Measurements from ENCODE around the gene RELN. TPM values are rescaled to one million over a fixed set of nuclear protein-coding genes. Genes with fewer than 3 reads are reported as not detected.

The RELN gene
- total and polyA plus RNA-seq, 9 donors, result 2.1 to 31.3 (median 8.2) TPM

GRCh38 chr7:103862302-103863035 lies 127.0 kb downstream of the RELN start:
- no peak for DNase-seq
- Histone ChIP-seq H3K27ac (ENCODE audit: low read length) (no peak overlapping the region), H3K36me3 (ENCODE audit: control insufficient read depth, insufficient read depth, low read length) (no peaks in the 10 kb centered on the region), H3K27me3 (ENCODE audit: control insufficient read depth, insufficient read depth, low read length) (no peaks in the 10 kb centered on the region), H3K4me3 (ENCODE audit: low read length) (no peak overlapping the region), H3K4me1 (ENCODE audit: control insufficient read depth, insufficient read depth, low read length) (no peaks in the 10 kb centered on the region), H3K9me3 (replicated peaks; ENCODE audit: control insufficient read depth, low read depth, low read length) (no peaks in the 10 kb centered on the region)
- WGBS (ENCODE audit: insufficient coverage), result 69% methylated on average over 3 of the region's 4 CpGs

- no peak for DNase-seq
- no peaks in the 10 kb centered on the region for H3K4me1 ChIP-seq (ENCODE audit: control insufficient read depth, insufficient read depth, low read length)
- no peak overlapping the region for H3K4me3 ChIP-seq (ENCODE audit: low read length)
- WGBS (ENCODE audit: insufficient coverage), result no CpG with 5 or more reads among the region's 3 CpGs
- no peaks in the 10 kb centered on the region for H3K9me3 ChIP-seq (replicated peaks; ENCODE audit: control insufficient read depth, low read depth, low read length)
- no peaks in the 10 kb centered on the region for H3K27me3 ChIP-seq (ENCODE audit: control insufficient read depth, insufficient read depth, low read length)
- no peak overlapping the region for H3K27ac ChIP-seq (ENCODE audit: low read length)
- no peaks in the 10 kb centered on the region for H3K36me3 ChIP-seq (ENCODE audit: control insufficient read depth, insufficient read depth, low read length)
Measured at GRCh38 chr7:103859709-103860108, 129.7 kb downstream of the RELN start.

- H3K27me3 ChIP-seq (ENCODE audit: control insufficient read depth, insufficient read depth, low read length), result no peaks in the 10 kb centered on the region
- WGBS (ENCODE audit: insufficient coverage), result 20% methylated on average over 1 of the region's 4 CpGs
- no peaks in the 10 kb centered on the region for H3K4me1 ChIP-seq (ENCODE audit: control insufficient read depth, insufficient read depth, low read length)
- DNase-seq, result no peak
- H3K27ac ChIP-seq (ENCODE audit: low read length), result no peak overlapping the region
- no peaks in the 10 kb centered on the region for H3K9me3 ChIP-seq (replicated peaks; ENCODE audit: control insufficient read depth, low read depth, low read length)
- no peaks in the 10 kb centered on the region for H3K36me3 ChIP-seq (ENCODE audit: control insufficient read depth, insufficient read depth, low read length)
- no peak overlapping the region for H3K4me3 ChIP-seq (ENCODE audit: low read length)
Measured at GRCh38 chr7:103857435-103857834, 132.0 kb downstream of the RELN start.

- Histone ChIP-seq H3K9me3 (replicated peaks; ENCODE audit: control insufficient read depth, low read depth, low read length) (no peaks in the 10 kb centered on the region), H3K4me1 (ENCODE audit: control insufficient read depth, insufficient read depth, low read length) (no peaks in the 10 kb centered on the region), H3K27ac (ENCODE audit: low read length) (no peak overlapping the region), H3K27me3 (ENCODE audit: control insufficient read depth, insufficient read depth, low read length) (no peaks in the 10 kb centered on the region), H3K4me3 (ENCODE audit: low read length) (no peak overlapping the region), H3K36me3 (ENCODE audit: control insufficient read depth, insufficient read depth, low read length) (no peaks in the 10 kb centered on the region)
- no peak for DNase-seq
Measured at GRCh38 chr7:103856929-103857328, 132.5 kb downstream of the RELN start.

- DNase-seq, result no peak
- Histone ChIP-seq H3K27ac (ENCODE audit: low read length) (no peak overlapping the region), H3K9me3 (replicated peaks; ENCODE audit: control insufficient read depth, low read depth, low read length) (peaks cover 1% of the 10 kb centered on the region), H3K4me3 (ENCODE audit: low read length) (no peak overlapping the region), H3K27me3 (ENCODE audit: control insufficient read depth, insufficient read depth, low read length) (no peaks in the 10 kb centered on the region), H3K36me3 (ENCODE audit: control insufficient read depth, insufficient read depth, low read length) (no peaks in the 10 kb centered on the region), H3K4me1 (ENCODE audit: control insufficient read depth, insufficient read depth, low read length) (no peaks in the 10 kb centered on the region)
Measured at GRCh38 chr7:103855671-103856070, 133.8 kb downstream of the RELN start.

- DNase-seq, result no peak
- Histone ChIP-seq H3K27me3 (ENCODE audit: control insufficient read depth, insufficient read depth, low read length) (no peaks in the 10 kb centered on the region), H3K36me3 (ENCODE audit: control insufficient read depth, insufficient read depth, low read length) (no peaks in the 10 kb centered on the region), H3K9me3 (replicated peaks; ENCODE audit: control insufficient read depth, low read depth, low read length) (peaks cover 6% of the 10 kb centered on the region), H3K4me1 (ENCODE audit: control insufficient read depth, insufficient read depth, low read length) (no peaks in the 10 kb centered on the region), H3K27ac (ENCODE audit: low read length) (no peak overlapping the region), H3K4me3 (ENCODE audit: low read length) (no peak overlapping the region)
- 81% methylated on average over 2 of the region's 3 CpGs for WGBS (ENCODE audit: insufficient coverage)
Measured at GRCh38 chr7:103854611-103855010, 134.8 kb downstream of the RELN start.

GRCh38 chr7:103851357-103851756 lies 138.1 kb downstream of the RELN start:
- 65% methylated on average over 4 of the region's 4 CpGs for WGBS (ENCODE audit: insufficient coverage)
- no peaks in the 10 kb centered on the region for H3K36me3 ChIP-seq (ENCODE audit: control insufficient read depth, insufficient read depth, low read length)
- H3K27me3 ChIP-seq (ENCODE audit: control insufficient read depth, insufficient read depth, low read length), result no peaks in the 10 kb centered on the region
- DNase-seq, result peak; percentile 22
- H3K9me3 ChIP-seq (replicated peaks; ENCODE audit: control insufficient read depth, low read depth, low read length), result peaks cover 6% of the 10 kb centered on the region
- H3K4me3 ChIP-seq (ENCODE audit: low read length), result no peak overlapping the region
- no peaks in the 10 kb centered on the region for H3K4me1 ChIP-seq (ENCODE audit: control insufficient read depth, insufficient read depth, low read length)
- no peak overlapping the region for H3K27ac ChIP-seq (ENCODE audit: low read length)

- WGBS (ENCODE audit: insufficient coverage), result no CpG with 5 or more reads among the region's 2 CpGs
- H3K27ac ChIP-seq (ENCODE audit: low read length), result no peak overlapping the region
- H3K4me3 ChIP-seq (ENCODE audit: low read length), result no peak overlapping the region
- H3K36me3 ChIP-seq (ENCODE audit: control insufficient read depth, insufficient read depth, low read length), result no peaks in the 10 kb centered on the region
- no peaks in the 10 kb centered on the region for H3K9me3 ChIP-seq (replicated peaks; ENCODE audit: control insufficient read depth, low read depth, low read length)
- no peak for DNase-seq
- H3K4me1 ChIP-seq (ENCODE audit: control insufficient read depth, insufficient read depth, low read length), result no peaks in the 10 kb centered on the region
- no peaks in the 10 kb centered on the region for H3K27me3 ChIP-seq (ENCODE audit: control insufficient read depth, insufficient read depth, low read length)
Measured at GRCh38 chr7:103843689-103844480, 145.6 kb downstream of the RELN start.

- H3K4me3 ChIP-seq (ENCODE audit: low read length), result no peak overlapping the region
- WGBS (ENCODE audit: insufficient coverage), result no CpG with 5 or more reads among the region's 3 CpGs
- no peaks in the 10 kb centered on the region for H3K4me1 ChIP-seq (ENCODE audit: control insufficient read depth, insufficient read depth, low read length)
- H3K27ac ChIP-seq (ENCODE audit: low read length), result no peak overlapping the region
- no peaks in the 10 kb centered on the region for H3K36me3 ChIP-seq (ENCODE audit: control insufficient read depth, insufficient read depth, low read length)
- H3K27me3 ChIP-seq (ENCODE audit: control insufficient read depth, insufficient read depth, low read length), result no peaks in the 10 kb centered on the region
- no peak for DNase-seq
- no peaks in the 10 kb centered on the region for H3K9me3 ChIP-seq (replicated peaks; ENCODE audit: control insufficient read depth, low read depth, low read length)
Measured at GRCh38 chr7:103833401-103833800, 156.1 kb downstream of the RELN start.

- H3K27ac ChIP-seq (ENCODE audit: low read length), result no peak overlapping the region
- H3K36me3 ChIP-seq (ENCODE audit: control insufficient read depth, insufficient read depth, low read length), result no peaks in the 10 kb centered on the region
- DNase-seq, result no peak
- H3K4me3 ChIP-seq (ENCODE audit: low read length), result no peak overlapping the region
- no peaks in the 10 kb centered on the region for H3K27me3 ChIP-seq (ENCODE audit: control insufficient read depth, insufficient read depth, low read length)
- H3K4me1 ChIP-seq (ENCODE audit: control insufficient read depth, insufficient read depth, low read length), result no peaks in the 10 kb centered on the region
- no peaks in the 10 kb centered on the region for H3K9me3 ChIP-seq (replicated peaks; ENCODE audit: control insufficient read depth, low read depth, low read length)
- WGBS (ENCODE audit: insufficient coverage), result 85% methylated on average over 2 of the region's 2 CpGs
Measured at GRCh38 chr7:103832438-103832837, 157.0 kb downstream of the RELN start.
